Stomach smooth muscle (tissue), 2 donors: ENCODE measurements around the gene SLC16A8.

Experiments
- H3K27ac ChIP-seq: one replicate; pipeline ENCODE4 v1.7.0; 2013; ENCODE audit warnings: mild to moderate bottlenecking, low read length, inconsistent platforms
- H3K27me3 ChIP-seq, 2 donors: one replicate each; pipeline ENCODE4 v1.7.0; 2013; ENCODE audit warnings: low read length in 2 of 2; ENCODE audit not compliant: insufficient read depth in 2 of 2, control insufficient read depth in 1 of 2
- H3K36me3 ChIP-seq, 2 donors: one replicate each; pipeline ENCODE4 v1.7.0; 2013; ENCODE audit warnings: low read length in 2 of 2; ENCODE audit not compliant: control insufficient read depth in 2 of 2, insufficient read depth in 2 of 2
- H3K4me1 ChIP-seq: one replicate; pipeline ENCODE4 v1.7.0; 2013; ENCODE audit warnings: low read length; ENCODE audit not compliant: control insufficient read depth, insufficient read depth
- H3K4me3 ChIP-seq, 2 donors: one replicate each; pipeline ENCODE4 v1.7.0; 2013; ENCODE audit warnings: low read length in 2 of 2
- H3K9ac ChIP-seq, 2 donors: one replicate each; pipeline ENCODE4 v1.7.0; 2013; ENCODE audit warnings: low read length in 2 of 2, mild to moderate bottlenecking in 1 of 2
- H3K9me3 ChIP-seq, 2 donors: one replicate each; pipeline ENCODE4 v1.7.0; 2013; ENCODE audit warnings: low read length in 2 of 2; ENCODE audit not compliant: control insufficient read depth in 2 of 2
- donor health status: healthy.
- donor health status: Pancreatic carcinoma.

SLC16A8 gene

GRCh38 chr22:38075961-38076360 is 8.0 kb downstream of the SLC16A8 start:
- peaks cover 0 to 9% of the 10 kb centered on the region in 2 donors for H3K27me3 ChIP-seq
- no peak overlapping the region for H3K4me3 ChIP-seq
- H3K9me3 ChIP-seq = no peaks in the 10 kb centered on the region
- no peak overlapping the region for H3K27ac ChIP-seq
- H3K36me3 ChIP-seq = peaks cover 0 to 11% of the 10 kb centered on the region in 2 donors
- peaks cover 6% of the 10 kb centered on the region for H3K4me1 ChIP-seq
- H3K9ac ChIP-seq = no peak overlapping the region

GRCh38 chr22:38075105-38075825 is 8.7 kb downstream of the SLC16A8 start:
- no peak overlapping the region for H3K9ac ChIP-seq
- peaks cover 7% of the 10 kb centered on the region for H3K4me1 ChIP-seq
- H3K27ac ChIP-seq = no peak overlapping the region
- H3K27me3 ChIP-seq = peaks cover 0 to 2% of the 10 kb centered on the region in 2 donors
- H3K9me3 ChIP-seq = no peaks in the 10 kb centered on the region
- peaks cover 0 to 11% of the 10 kb centered on the region in 2 donors for H3K36me3 ChIP-seq
- H3K4me3 ChIP-seq = no peak overlapping the region

GRCh38 chr22:38074181-38075104 is 9.5 kb downstream of the SLC16A8 start:
- Histone ChIP-seq H3K36me3 (peaks cover 0 to 11% of the 10 kb centered on the region in 2 donors), H3K27ac (no peak overlapping the region), H3K9ac (no peak overlapping the region), H3K4me3 (no peak overlapping the region), H3K9me3 (no peaks in the 10 kb centered on the region), H3K27me3 (no peaks in the 10 kb centered on the region), H3K4me1 (peaks cover 13% of the 10 kb centered on the region)

- Histone ChIP-seq H3K4me3 (no peak overlapping the region), H3K27ac (no peak overlapping the region), H3K27me3 (no peaks in the 10 kb centered on the region), H3K9ac (no peak overlapping the region), H3K4me1 (peaks cover 21% of the 10 kb centered on the region), H3K9me3 (no peaks in the 10 kb centered on the region), H3K36me3 (peaks cover 0 to 11% of the 10 kb centered on the region in 2 donors)
Observed at GRCh38 chr22:38073150-38074130, 10.5 kb downstream of the SLC16A8 start.

GRCh38 chr22:38072322-38073149 is 11.4 kb downstream of the SLC16A8 start:
- H3K27ac ChIP-seq = no peak overlapping the region

GRCh38 chr22:38071421-38072321 is 12.3 kb downstream of the SLC16A8 start:
- no peaks in the 10 kb centered on the region for H3K27me3 ChIP-seq
- no peaks in the 10 kb centered on the region for H3K9me3 ChIP-seq
- no peak overlapping the region for H3K4me3 ChIP-seq
- H3K36me3 ChIP-seq = peaks cover 0 to 13% of the 10 kb centered on the region in 2 donors
- H3K27ac ChIP-seq = no peak overlapping the region
- no peak overlapping the region for H3K9ac ChIP-seq
- H3K4me1 ChIP-seq = peaks cover 31% of the 10 kb centered on the region

More at GRCh38 chr22:38072322-38073149, 11.4 kb downstream of the SLC16A8 start:
- Histone ChIP-seq H3K36me3 (peaks cover 0 to 11% of the 10 kb centered on the region in 2 donors), H3K4me3 (no peak overlapping the region), H3K9me3 (no peaks in the 10 kb centered on the region), H3K27me3 (no peaks in the 10 kb centered on the region), H3K4me1 (peaks cover 30% of the 10 kb centered on the region), H3K9ac (no peak overlapping the region)

GRCh38 chr22:38070250-38070921 is 13.6 kb downstream of the SLC16A8 start:
- Histone ChIP-seq H3K4me3 (peak overlapping the region in 1 of 2 donors; percentile 49), H3K9me3 (no peaks in the 10 kb centered on the region), H3K36me3 (peaks cover 2 to 15% of the 10 kb centered on the region in 2 donors), H3K9ac (peak overlapping the region; percentile 5 to 30), H3K4me1 (peaks cover 31% of the 10 kb centered on the region), H3K27ac (peak overlapping the region; percentile 80), H3K27me3 (no peaks in the 10 kb centered on the region)

GRCh38 chr22:38069372-38070249 is 14.4 kb downstream of the SLC16A8 start:
- H3K9me3 ChIP-seq = no peaks in the 10 kb centered on the region
- H3K36me3 ChIP-seq = peaks cover 9 to 19% of the 10 kb centered on the region in 2 donors
- peak overlapping the region in 1 of 2 donors; percentile 54 for H3K4me3 ChIP-seq
- H3K27me3 ChIP-seq = no peaks in the 10 kb centered on the region
- peaks cover 31% of the 10 kb centered on the region for H3K4me1 ChIP-seq
- H3K9ac ChIP-seq = peak overlapping the region; percentile 48 to 58
- peak overlapping the region; percentile 80 for H3K27ac ChIP-seq
